Esophagus (tissue), 2 donors: ENCODE measurements around the gene TRAF3. TPM values are rescaled to one million over a fixed set of nuclear protein-coding genes. Genes with fewer than 3 reads are reported as not detected.

Experiments
- H3K27ac ChIP-seq, 2 donors: one replicate each; pipeline ENCODE4 v1.5.1; 2013; ENCODE audit warnings: low read depth in 2 of 2, mild to moderate bottlenecking in 2 of 2, inconsistent platforms in 1 of 2, low read length in 1 of 2, moderate library complexity in 1 of 2
- H3K27me3 ChIP-seq, 2 donors: one replicate each; pipeline ENCODE4 v1.6.1; 2013; ENCODE audit warnings: low read length in 2 of 2, control low read depth in 1 of 2, mild to moderate bottlenecking in 1 of 2; ENCODE audit not compliant: insufficient read depth in 2 of 2, control insufficient read depth in 1 of 2
- H3K36me3 ChIP-seq, 2 donors: one replicate each; pipeline ENCODE4 v1.6.1; 2013; ENCODE audit warnings: low read length in 1 of 2; ENCODE audit not compliant: control insufficient read depth in 2 of 2, insufficient read depth in 2 of 2
- H3K4me1 ChIP-seq, 2 donors: one replicate each; pipeline ENCODE4 v1.6.1; 2013; ENCODE audit warnings: low read length in 1 of 2; ENCODE audit not compliant: control insufficient read depth in 2 of 2, insufficient read depth in 2 of 2
- H3K4me3 ChIP-seq, 2 donors: one replicate each; pipeline ENCODE4 v1.5.1; 2013; ENCODE audit warnings: low read length in 2 of 2, mild to moderate bottlenecking in 2 of 2, low read depth in 1 of 2, moderate library complexity in 1 of 2
- H3K9me3 ChIP-seq, 2 donors: one replicate each; pipeline ENCODE4 v1.6.1; 2013; ENCODE audit warnings: mild to moderate bottlenecking in 2 of 2, low read depth in 1 of 2, low read length in 1 of 2, moderate library complexity in 1 of 2; ENCODE audit not compliant: control insufficient read depth in 2 of 2, insufficient read depth in 1 of 2
- WGBS, 2 donors: extraction: QIAGEN DNeasy Blood & Tissue Kit; methylation state at CpG; one replicate each; pipeline ENCODE4 v1.1.7; 2013; 5-methylcytosine and 5-hydroxymethylcytosine counted together
- polyA plus RNA-seq, 2 donors: library from polyadenylated mRNA; stranded (reverse); fragments of 200-250 nt; gene quantifications; one replicate each; pipeline ENCODE4 v1.2.3, GENCODE V29; 2013
- donor health status: healthy with polysubstance abuse.
- donor health status: Bipolar disorder and iron deficiency.

Gene TRAF3
- polyA plus RNA-seq, 2 donors: 3.8 to 4.9 TPM

- Histone ChIP-seq H3K27me3 (no peaks in the 10 kb centered on the region), H3K4me3 (no peak overlapping the region), H3K9me3 (no peaks in the 10 kb centered on the region), H3K27ac (no peak overlapping the region), H3K36me3 (peaks cover 0 to 16% of the 10 kb centered on the region in 2 donors), H3K4me1 (peaks cover 0 to 5% of the 10 kb centered on the region in 2 donors)
- WGBS, 2 donors: 92 to 93% methylated on average over 9 of the region's 9 CpGs
Observed at GRCh38 chr14:102866982-102867761, 89.9 kb downstream of the TRAF3 start.

- H3K9me3 ChIP-seq: no peaks in the 10 kb centered on the region
- H3K4me3 ChIP-seq: no peak overlapping the region
- no peak overlapping the region for H3K27ac ChIP-seq
- 89 to 92% methylated on average over 15 of the region's 15 CpGs for WGBS, 2 donors
- H3K4me1 ChIP-seq: peaks cover 0 to 5% of the 10 kb centered on the region in 2 donors
- H3K36me3 ChIP-seq: peaks cover 0 to 17% of the 10 kb centered on the region in 2 donors
- no peaks in the 10 kb centered on the region for H3K27me3 ChIP-seq
Observed at GRCh38 chr14:102867826-102868580, 90.8 kb downstream of the TRAF3 start.

GRCh38 chr14:102868956-102869547 lies 91.8 kb downstream of the TRAF3 start:
- no peak overlapping the region for H3K4me3 ChIP-seq
- no peak overlapping the region for H3K27ac ChIP-seq
- no peaks in the 10 kb centered on the region for H3K9me3 ChIP-seq
- H3K36me3 ChIP-seq: peaks cover 0 to 22% of the 10 kb centered on the region in 2 donors
- WGBS, 2 donors: 95 to 97% methylated on average over 8 of the region's 8 CpGs
- H3K27me3 ChIP-seq: no peaks in the 10 kb centered on the region
- H3K4me1 ChIP-seq: peaks cover 0 to 3% of the 10 kb centered on the region in 2 donors

GRCh38 chr14:102870246-102870645 lies 93.0 kb downstream of the TRAF3 start:
- H3K4me3 ChIP-seq: no peak overlapping the region
- no peaks in the 10 kb centered on the region for H3K9me3 ChIP-seq
- peaks cover 0 to 22% of the 10 kb centered on the region in 2 donors for H3K36me3 ChIP-seq
- no peaks in the 10 kb centered on the region for H3K27me3 ChIP-seq
- H3K27ac ChIP-seq: no peak overlapping the region
- peaks cover 0 to 3% of the 10 kb centered on the region in 2 donors for H3K4me1 ChIP-seq
- 94 to 96% methylated on average over 21 of the region's 21 CpGs for WGBS, 2 donors

GRCh38 chr14:102870994-102871831 lies 94.0 kb downstream of the TRAF3 start:
- Histone ChIP-seq H3K27me3 (no peaks in the 10 kb centered on the region), H3K4me3 (no peak overlapping the region), H3K4me1 (peaks cover 0 to 3% of the 10 kb centered on the region in 2 donors), H3K27ac (no peak overlapping the region), H3K36me3 (peaks cover 2 to 24% of the 10 kb centered on the region in 2 donors), H3K9me3 (no peaks in the 10 kb centered on the region)
- 62 to 82% methylated on average over 10 of the region's 10 CpGs for WGBS, 2 donors

GRCh38 chr14:102872020-102872419 lies 94.8 kb downstream of the TRAF3 start:
- H3K27me3 ChIP-seq: no peaks in the 10 kb centered on the region
- no peak overlapping the region for H3K27ac ChIP-seq
- H3K4me3 ChIP-seq: no peak overlapping the region
- 91 to 93% methylated on average over 5 of the region's 5 CpGs for WGBS, 2 donors
- H3K36me3 ChIP-seq: peaks cover 6 to 32% of the 10 kb centered on the region in 2 donors
- no peaks in the 10 kb centered on the region for H3K9me3 ChIP-seq
- H3K4me1 ChIP-seq: peaks cover 0 to 3% of the 10 kb centered on the region in 2 donors

- no peaks in the 10 kb centered on the region for H3K27me3 ChIP-seq
- H3K36me3 ChIP-seq: peaks cover 6 to 32% of the 10 kb centered on the region in 2 donors
- WGBS, 2 donors: 81 to 93% methylated on average over 7 of the region's 7 CpGs
- no peaks in the 10 kb centered on the region for H3K9me3 ChIP-seq
- H3K27ac ChIP-seq: no peak overlapping the region
- peaks cover 0 to 3% of the 10 kb centered on the region in 2 donors for H3K4me1 ChIP-seq
- H3K4me3 ChIP-seq: no peak overlapping the region
Observed at GRCh38 chr14:102873131-102873530, 95.9 kb downstream of the TRAF3 start.

GRCh38 chr14:102873546-102874061 lies 96.4 kb downstream of the TRAF3 start:
- H3K9me3 ChIP-seq: no peaks in the 10 kb centered on the region
- H3K27ac ChIP-seq: no peak overlapping the region
- H3K4me3 ChIP-seq: no peak overlapping the region
- H3K4me1 ChIP-seq: peaks cover 0 to 3% of the 10 kb centered on the region in 2 donors
- H3K27me3 ChIP-seq: no peaks in the 10 kb centered on the region
- 72 to 81% methylated on average over 7 of the region's 7 CpGs for WGBS, 2 donors
- peaks cover 6 to 32% of the 10 kb centered on the region in 2 donors for H3K36me3 ChIP-seq

- H3K27ac ChIP-seq: no peak overlapping the region
- H3K4me3 ChIP-seq: no peak overlapping the region
- 89 to 92% methylated on average over 2 of the region's 2 CpGs for WGBS, 2 donors
- peaks cover 0 to 6% of the 10 kb centered on the region in 2 donors for H3K4me1 ChIP-seq
- peaks cover 6 to 29% of the 10 kb centered on the region in 2 donors for H3K36me3 ChIP-seq
- H3K27me3 ChIP-seq: no peaks in the 10 kb centered on the region
- H3K9me3 ChIP-seq: no peaks in the 10 kb centered on the region
Observed at GRCh38 chr14:102875652-102876051, 98.4 kb downstream of the TRAF3 start.
